T follicular helper cell (primary cell): ENCODE results near the gene ICAM1.

Experiments
- DNase-seq: peaks from one replicate; pipeline ENCODE4 v3.0.0-alpha.2; 2020; ENCODE audit warnings: low read depth

Gene ICAM1

DNA sequence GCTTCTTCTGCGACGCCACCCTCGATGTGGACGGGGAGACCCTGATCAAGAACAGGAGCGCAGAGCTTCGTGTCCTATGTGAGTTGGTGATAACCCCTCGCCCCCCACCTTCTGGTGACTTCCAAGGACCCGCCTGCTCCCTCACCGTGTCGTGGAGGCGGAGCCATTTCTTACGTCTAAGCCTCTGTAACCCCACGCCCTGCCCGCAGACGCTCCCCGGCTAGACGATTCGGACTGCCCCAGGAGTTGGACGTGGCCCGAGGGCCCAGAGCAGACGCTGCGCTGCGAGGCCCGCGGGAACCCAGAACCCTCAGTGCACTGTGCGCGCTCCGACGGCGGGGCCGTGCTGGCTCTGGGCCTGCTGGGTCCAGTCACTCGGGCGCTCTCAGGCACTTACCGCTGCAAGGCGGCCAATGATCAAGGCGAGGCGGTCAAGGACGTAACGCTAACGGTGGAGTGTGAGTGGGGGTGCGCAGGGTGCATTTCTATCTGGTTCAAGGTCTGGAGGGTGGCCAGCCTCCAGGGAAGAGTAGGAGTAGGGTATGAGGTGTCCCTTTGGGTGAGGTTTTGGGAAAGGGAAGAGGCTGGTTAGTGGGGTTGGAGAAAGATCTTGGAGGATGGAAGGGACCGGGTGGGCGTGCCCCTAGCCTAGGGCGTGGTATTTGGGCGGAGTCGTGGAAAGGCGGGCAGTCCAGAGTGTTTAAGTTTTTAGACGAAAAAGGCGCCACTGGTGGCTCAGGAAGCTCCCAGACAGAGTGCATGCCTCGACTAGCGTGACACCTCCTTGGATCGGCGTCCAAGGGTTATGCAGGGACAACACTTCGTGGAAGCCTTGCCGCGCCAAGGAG is 22.1 kb downstream of the ICAM1 start:
- no peak for DNase-seq

DNA sequence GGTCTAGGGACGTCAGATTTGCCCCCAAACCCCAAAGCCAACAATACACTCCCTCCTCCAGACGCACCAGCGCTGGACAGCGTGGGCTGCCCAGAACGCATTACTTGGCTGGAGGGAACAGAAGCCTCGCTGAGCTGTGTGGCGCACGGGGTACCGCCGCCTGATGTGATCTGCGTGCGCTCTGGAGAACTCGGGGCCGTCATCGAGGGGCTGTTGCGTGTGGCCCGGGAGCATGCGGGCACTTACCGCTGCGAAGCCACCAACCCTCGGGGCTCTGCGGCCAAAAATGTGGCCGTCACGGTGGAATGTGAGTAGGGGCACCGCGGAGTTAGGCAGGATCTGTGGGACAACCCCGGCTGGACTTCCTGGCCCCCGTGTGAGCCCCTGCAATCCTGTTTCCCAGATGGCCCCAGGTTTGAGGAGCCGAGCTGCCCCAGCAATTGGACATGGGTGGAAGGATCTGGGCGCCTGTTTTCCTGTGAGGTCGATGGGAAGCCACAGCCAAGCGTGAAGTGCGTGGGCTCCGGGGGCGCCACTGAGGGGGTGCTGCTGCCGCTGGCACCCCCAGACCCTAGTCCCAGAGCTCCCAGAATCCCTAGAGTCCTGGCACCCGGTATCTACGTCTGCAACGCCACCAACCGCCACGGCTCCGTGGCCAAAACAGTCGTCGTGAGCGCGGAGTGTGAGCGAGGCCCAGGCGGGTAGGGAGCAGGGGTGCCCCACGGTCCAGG is 22.9 kb downstream of the ICAM1 start:
- DNase-seq: no peak

DNA sequence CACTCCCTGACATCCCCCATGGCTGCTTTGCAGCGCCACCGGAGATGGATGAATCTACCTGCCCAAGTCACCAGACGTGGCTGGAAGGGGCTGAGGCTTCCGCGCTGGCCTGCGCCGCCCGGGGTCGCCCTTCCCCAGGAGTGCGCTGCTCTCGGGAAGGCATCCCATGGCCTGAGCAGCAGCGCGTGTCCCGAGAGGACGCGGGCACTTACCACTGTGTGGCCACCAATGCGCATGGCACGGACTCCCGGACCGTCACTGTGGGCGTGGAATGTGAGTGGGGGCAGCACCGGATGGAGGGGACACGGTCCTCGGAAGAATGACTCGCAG is 23.4 kb downstream of the ICAM1 start:
- no peak for DNase-seq

- DNase-seq: peak; percentile 55
Observed at GRCh38 chr19:10295305-10295846, 24.5 kb downstream of the ICAM1 start.

GRCh38 chr19:10295847-10296591 is 25.1 kb downstream of the ICAM1 start:
- DNase-seq: no peak

DNA sequence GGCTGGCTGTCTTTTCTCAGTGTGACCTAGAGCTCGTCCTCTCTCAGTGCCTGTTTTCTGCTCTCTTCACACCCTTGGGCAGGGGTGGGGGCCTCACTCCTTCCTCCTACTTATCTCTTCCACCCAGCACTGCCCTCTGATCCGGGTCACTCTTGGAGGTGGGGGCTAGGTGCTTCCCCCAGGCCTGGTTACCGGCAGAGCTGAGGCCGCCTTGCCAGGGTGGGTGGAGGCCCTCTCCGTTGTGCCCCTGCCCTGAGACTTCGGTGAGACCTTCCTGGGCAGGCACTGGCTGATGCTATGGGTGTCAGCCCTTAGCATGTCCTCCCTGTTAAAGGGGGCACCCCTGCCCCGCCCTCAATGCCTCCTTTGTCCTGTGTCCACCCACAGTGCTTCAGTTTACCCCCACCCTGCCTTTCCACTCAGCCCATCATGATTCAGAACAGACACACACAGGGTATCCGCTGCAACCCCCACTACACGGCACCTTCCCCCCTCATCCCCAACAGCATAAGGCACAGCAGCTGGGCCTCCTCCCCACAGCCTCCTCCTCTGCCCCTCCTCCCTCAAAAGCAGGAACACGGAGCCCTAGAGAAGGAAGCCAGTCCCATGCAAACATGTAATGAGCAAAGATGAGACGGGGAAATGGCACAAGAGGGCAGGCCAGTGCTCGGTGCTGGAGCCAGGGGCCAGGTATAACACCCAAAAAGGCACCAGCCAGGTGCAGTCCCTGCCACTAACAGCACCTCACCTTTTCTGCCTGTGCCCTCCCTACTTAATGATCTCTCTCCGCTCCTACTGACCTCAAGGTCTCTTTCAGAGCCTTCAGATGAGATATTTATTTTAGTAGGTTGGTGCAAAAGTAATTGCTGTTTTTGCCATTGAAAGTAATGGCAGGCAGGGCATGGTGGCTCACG is 28.9 kb downstream of the ICAM1 start:
- no peak for DNase-seq

GRCh38 chr19:10305139-10305806 is 34.4 kb downstream of the ICAM1 start:
- DNase-seq: no peak

GRCh38 chr19:10306327-10306726 is 35.4 kb downstream of the ICAM1 start:
- no peak for DNase-seq

GRCh38 chr19:10309423-10309822 is 38.5 kb downstream of the ICAM1 start, which contains the start of gene ZGLP1:
Gene ZGLP1, minus strand, starts transcription at chr19:10309815.
- DNase-seq: no peak

- DNase-seq: peak; percentile 87
Observed at GRCh38 chr19:10315335-10316214, 44.7 kb downstream of the ICAM1 start, which contains the start of gene FDX2. Gene FDX2, minus strand, starts transcription at chr19:10316015. Its CDS starts 19 bp downstream, at chr19:10315996.

- no peak for DNase-seq
Observed at GRCh38 chr19:10316229-10317044, 45.5 kb downstream of the ICAM1 start.

GRCh38 chr19:10317045-10317856 is 46.3 kb downstream of the ICAM1 start:
- no peak for DNase-seq

- DNase-seq: no peak
Observed at GRCh38 chr19:10317857-10318462, 47.0 kb downstream of the ICAM1 start.

GRCh38 chr19:10318807-10319682 is 48.1 kb downstream of the ICAM1 start:
- no peak for DNase-seq

GRCh38 chr19:10320602-10321416 is 49.9 kb downstream of the ICAM1 start:
- no peak for DNase-seq
